Mesenteric fat pad (tissue), 1 donor: ENCODE measurements around the gene TMEM200A. TPM values are rescaled to one million over a fixed set of nuclear protein-coding genes. Genes with fewer than 3 reads are reported as not detected.
"Not testable (repeated sequence)": the region's sequence is repeated elsewhere in the genome, so short reads cannot be mapped to it uniquely, and the experiment has no call there.

ENCODE experiments used
- DNase-seq: peaks from one replicate; pipeline ENCODE4 v3.0.0-alpha.2; 2020; ENCODE audit warnings: low spot score
- long read RNA-seq: library from polyadenylated mRNA; unstranded; transcript quantifications from one replicate; pipeline ENCODE4 v2.0.0, GENCODE V29; 2020
- total RNA-seq: library from RNA; stranded (reverse); fragmentation: NEBNext Ultra II Directional; extraction: Animal tissue kit (Norgen Biotek cat#: 25700); gene quantifications from one replicate; pipeline ENCODE4 v1.2.1, GENCODE V29; 2021
- donor health status: DM: yes; HTN: yes; CAD: no.

TMEM200A gene
- 4.3 TPM for total RNA-seq
- long read RNA-seq, partial matches to known transcripts: 3 of 4 reads
- long read RNA-seq, other reads (novel, unspliced or antisense): 1 of 4 reads

- peak; percentile 91 for DNase-seq
Observed at GRCh38 chr6:130365166-130366106, at the start of gene TMEM200A. Gene TMEM200A (plus strand): TSS chr6:130366017. CDS start chr6:130440423, 74,406 bp downstream.

DNA sequence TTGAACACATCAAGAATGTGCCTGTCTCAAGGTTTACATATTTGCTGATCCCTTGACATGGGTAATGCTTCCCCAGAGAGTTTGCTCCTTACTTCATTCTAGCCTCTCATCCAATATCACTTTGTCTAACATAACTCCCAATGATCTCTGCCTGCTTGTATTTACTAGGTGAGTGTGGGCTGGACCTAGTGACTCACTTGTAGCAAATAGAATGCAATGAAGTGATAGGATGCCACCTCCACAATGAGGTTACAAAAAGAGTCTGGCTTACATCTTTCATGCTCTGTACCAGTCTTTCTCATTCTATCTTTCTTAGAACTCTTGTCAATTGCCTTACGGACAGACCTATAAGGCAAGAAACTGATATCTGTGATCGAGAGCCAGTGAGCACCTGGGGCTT, 44.9 kb upstream of the TMEM200A start:
- no peak for DNase-seq

GRCh38 chr6:130322673-130323268, 43.0 kb upstream of the TMEM200A start:
- no peak for DNase-seq

DNA sequence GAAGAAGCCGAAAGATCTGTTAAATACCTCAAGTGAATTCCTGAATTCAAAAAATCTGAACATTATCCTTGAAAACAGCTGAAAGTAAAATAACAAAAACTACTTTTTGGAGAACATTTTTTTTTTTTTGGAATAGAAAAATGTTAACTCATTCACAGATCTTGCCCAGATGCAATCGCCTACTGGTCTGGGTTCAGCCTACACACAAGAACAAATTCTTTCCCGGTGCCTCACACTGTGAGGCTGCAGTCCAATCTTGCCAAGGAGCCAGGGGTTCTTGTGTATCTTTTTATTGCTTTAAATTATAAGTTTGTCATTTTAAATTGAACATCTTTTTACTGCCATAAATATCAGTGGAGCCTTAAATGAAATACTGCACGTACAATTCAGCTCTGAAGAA, 41.2 kb upstream of the TMEM200A start:
- DNase-seq: no peak

DNA sequence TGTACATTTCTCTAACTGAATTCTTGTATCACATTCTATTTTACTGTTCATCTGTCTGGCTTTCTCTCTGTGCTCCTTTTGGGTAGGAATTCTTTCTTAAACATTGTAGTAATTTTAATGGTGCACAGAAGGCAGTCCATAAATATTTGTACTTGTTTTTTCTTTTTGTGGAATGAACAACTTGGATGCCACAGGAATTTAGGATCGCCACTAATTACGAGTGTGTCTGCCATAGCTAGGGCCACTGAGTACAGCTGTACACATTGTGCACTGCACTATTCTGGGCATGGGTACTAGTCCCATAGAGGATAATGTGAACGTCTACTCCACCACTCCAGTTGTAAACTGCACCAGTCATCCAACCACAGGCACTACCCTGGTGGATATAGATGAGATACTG, 39.3 kb upstream of the TMEM200A start:
- no peak for DNase-seq

DNA sequence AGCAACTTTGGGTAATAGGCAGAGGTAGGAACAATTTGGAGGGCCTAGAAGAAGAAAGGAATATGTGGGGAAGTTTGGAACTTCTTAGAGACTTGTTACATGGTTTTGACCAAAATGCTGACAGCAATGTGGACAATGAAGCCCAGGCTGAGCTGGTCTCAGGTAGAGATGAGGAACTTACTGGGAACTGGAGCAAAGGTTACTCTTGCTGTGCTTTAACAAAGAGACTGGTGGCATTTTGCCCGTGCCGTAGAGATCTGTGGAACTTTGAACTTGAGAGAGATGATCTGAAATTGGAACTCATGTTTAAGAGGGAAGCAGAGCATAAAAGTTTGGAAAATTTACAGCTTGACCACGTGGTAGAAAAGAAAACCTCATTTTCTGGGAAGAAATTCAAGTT, 28.3 kb upstream of the TMEM200A start:
- DNase-seq: no peak

DNA sequence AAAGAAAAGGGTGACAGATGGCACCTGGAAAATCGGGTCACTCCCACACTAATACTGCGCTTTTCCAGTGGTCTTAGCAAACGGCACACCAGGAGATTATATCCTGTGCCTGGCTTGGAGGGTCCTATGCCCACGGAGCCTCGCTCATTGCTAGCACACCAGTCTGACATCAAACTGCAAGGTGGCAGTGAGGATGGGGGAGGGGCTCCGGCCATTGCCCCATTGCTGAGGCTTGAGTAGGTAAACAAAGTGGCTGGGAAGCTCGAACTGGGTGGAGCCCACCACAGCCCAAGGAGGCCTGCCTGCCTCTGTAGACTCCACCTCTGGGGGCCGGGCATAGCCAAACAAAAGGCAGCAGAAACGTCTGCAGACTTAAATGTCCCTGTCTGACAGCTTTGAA, 19.5 kb upstream of the TMEM200A start:
- not testable (repeated sequence) for DNase-seq

DNA sequence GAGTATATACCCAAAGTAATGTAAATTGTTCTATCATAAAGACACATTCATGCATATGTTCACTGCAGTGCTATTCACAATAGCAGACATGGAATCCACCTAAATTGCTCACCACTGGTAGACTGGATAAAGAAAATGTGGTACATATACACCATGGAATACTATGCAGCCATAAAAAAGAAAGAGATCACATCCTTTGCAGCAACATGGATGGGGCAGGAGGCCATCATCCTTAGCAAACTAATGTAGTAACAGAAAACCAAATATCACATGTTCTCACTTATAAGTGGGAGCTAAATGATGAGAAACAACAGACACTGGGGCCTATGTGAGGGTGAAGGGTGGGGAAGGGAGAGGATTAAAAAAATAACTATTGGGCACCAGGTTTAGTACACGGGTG, 11.5 kb upstream of the TMEM200A start:
- no peak for DNase-seq

DNA sequence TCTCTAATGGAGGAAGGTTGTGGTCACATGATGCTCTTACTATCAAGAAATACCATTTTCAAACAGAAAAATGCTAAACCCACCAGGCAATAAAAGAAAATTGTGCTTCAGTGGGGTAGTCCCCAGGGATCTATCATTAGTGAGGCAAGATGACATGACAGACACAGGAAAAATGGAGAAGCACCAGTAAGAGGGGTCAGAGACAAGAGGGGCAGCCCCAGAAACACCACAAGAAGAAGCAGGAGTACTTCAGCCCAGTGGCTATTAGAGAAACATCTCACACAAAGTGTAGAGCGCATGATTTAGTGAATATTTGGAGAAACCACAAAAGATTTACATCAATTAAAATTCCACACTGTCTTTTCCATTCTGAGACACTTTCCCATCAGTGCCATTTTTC, 10.2 kb upstream of the TMEM200A start:
- no peak for DNase-seq

DNA sequence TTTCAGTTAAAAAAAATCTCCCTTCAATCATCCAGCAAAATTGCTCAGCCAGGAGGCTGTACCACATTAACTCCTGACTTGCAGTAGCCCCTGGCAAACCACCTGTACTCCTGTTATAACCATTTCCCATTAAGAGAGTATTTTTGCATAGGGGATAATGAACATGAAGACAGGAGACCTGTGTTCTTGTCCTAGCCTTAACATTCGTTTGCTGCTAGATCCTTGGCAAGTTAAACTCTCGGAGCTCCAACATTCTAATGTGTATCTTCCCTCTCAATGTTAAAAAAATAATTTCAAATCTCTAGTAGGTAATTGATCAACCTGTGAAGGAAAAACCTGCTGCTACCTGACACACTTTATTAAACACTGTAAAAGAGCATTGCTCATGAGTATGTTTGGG, 8.4 kb upstream of the TMEM200A start:
- no peak for DNase-seq

- DNase-seq: no peak
Observed at GRCh38 chr6:130359736-130360135, 6.1 kb upstream of the TMEM200A start.

GRCh38 chr6:130362128-130362527, 3.7 kb upstream of the TMEM200A start:
- no peak for DNase-seq

- DNase-seq: no peak
Observed at GRCh38 chr6:130364224-130364780, 1.5 kb upstream of the TMEM200A start.

GRCh38 chr6:130366107-130367005, 539 bp downstream of the TMEM200A start:
- no peak for DNase-seq

DNA sequence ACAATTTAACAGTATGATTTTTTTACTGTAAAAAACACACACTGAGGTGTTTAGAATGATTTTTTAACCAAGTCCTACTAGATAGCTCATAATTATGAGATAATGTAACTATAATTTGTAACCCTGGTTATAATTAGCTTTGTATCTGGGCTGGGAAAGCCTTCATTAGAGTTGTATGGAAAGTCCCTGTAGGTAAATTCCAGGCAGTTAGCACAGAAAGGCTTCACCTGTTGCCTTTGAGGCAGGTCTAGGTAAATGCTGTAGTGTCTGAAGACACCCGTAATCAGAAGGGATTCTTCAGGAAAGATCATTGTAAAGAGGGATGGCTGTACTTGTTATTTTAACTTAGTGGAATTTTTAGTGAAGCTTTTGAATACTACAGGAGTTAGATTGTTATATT, 1.9 kb downstream of the TMEM200A start:
- no peak for DNase-seq

DNA sequence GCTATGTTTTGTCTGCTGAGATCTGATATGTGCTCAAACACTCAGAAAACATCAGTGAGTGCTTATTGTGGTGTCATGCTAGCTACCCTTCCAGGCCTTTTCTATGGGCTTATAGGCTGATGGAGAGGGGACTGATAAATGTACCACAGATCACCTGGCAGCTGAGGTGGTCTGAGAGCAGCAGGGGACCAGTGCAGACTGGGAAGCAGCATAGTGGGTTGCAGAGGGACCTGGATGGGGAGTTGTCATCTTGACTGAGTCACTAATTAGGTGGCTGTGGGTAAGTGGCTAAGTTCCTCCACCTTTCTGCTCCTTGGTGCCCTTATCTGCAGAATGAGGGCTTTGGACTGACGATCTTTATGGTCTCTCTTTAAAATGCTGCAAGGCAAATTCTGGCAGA, 2.8 kb downstream of the TMEM200A start:
- DNase-seq: no peak

GRCh38 chr6:130369831-130370230, 4.0 kb downstream of the TMEM200A start:
- DNase-seq: no peak

DNA sequence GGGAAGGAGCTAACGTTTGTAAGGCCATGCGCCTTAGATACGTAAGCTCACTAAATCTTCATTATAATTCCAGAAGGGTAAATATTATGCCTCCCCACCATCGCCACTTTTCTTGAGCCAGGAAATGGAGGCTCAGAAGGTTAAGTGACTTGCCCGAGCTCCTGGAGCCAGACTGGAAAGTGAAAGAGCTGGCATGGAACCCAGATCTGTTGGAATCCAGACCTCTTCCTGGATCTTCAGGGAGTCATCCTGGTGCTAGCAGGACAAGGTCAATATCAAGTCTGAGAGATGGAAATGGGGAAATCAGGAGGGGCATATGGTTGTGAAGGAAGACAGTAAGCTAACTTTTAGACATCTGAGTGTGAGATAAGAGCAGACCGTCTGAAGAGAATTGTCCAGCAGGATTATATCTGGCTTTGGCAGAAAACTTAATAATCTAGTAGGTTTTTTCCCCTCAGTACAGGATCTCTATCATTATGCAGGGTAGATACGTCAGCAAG, 6.2 kb downstream of the TMEM200A start:
- DNase-seq: no peak

DNA sequence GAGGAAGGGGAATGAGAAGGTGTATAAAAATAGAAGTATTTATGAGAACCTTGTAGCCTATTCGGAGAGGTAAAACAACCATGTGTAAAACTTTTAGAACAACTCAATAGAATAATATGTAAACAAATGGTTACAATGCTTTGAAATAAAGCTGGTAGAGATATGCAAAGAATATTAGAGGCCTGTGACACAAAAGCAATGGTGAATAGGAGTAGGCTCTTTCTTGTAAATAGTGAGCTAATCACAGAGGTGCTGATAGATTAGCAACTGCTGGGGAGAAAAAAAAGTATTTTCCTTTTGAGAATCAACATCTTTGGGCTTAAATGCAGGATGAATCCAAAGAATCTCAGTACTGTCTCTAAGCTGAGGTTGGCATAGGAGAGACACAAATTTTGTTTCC, 7.0 kb downstream of the TMEM200A start:
- DNase-seq: no peak

DNA sequence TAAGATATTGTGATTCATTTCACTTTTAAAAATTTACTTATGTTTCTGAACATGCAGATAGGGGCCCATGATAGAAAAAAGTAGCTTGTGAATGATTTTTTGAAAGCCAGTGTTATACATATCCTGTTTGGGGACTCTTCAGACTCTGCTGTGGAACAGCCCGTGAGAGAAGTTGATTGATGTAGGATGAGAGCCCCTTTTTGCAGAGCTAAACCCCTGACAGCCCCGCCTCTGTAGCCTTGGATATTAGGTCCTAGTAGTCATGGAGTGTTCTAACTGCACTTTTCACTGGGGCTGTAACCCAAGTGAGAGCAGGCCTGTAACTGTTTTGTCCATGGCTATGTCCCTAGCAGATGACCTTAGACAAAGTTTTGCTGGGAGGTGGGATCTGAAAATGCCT, 8.2 kb downstream of the TMEM200A start:
- DNase-seq: no peak

DNA sequence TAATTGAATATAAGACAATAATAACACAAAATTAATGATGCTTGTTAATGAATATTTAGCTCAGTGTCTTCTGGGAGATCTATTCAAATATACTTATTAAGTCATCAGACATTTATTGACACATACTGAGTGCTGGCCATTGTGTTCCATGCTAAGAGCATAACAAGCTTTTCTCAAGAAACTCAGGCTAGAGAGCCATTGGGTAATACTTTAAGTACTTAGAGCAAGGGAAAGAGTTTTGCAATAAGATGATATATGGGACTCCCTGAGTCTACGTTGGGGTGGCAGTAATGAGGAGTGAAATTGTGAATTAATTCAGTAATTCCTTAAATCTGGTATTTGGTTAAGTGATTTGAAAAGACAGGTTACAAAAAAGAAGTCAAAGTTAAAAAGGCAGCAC, 11.1 kb downstream of the TMEM200A start:
- no peak for DNase-seq
